Measurements from ENCODE around the gene CD209.

Gene CD209

DNA sequence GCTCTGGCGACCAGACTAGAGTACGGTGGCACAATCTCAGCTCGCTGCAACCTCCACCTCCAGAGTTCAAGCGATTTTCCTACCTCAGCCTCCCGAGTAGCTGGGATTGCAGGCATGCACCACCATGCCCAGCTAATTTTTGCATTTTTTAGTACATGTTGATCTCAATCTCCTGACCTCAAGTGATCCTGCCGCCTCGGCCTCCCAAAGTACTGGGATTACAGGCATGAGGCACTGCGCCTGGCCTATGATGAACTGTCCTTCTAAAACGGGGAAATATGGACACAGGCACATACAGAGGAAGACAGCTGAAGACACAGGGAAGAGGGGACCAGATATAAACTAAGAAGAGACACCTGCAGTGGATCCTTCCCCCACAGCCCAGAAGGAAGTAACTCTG, 28.4 kb upstream of the CD209 start:
- Histone ChIP-seq H4K20me1 (ENCODE audit: insufficient read depth) (no peaks in the 10 kb centered on the region), H2AFZ (ENCODE audit: low read depth) (no peak overlapping the region), H3K9ac (no peak overlapping the region), H3K36me3 (ENCODE audit: insufficient read depth) (no peaks in the 10 kb centered on the region), H3K4me3 (IDR thresholded peaks at IDR 0.05; ENCODE audit: insufficient read depth, low read depth, low read length) (no peak overlapping the region), H3K27me3 (ENCODE audit: insufficient read depth, low read depth) (peaks cover 78% of the 10 kb centered on the region), H3K79me2 (ENCODE audit: insufficient read depth, low read depth) (no peaks in the 10 kb centered on the region), H3K27ac (no peak overlapping the region), H3K4me2 (no peak overlapping the region), H3K4me1 (ENCODE audit: low read depth, poor library complexity, severe bottlenecking) (peaks cover 15% of the 10 kb centered on the region)
- TF ChIP-seq, protein P1, sequence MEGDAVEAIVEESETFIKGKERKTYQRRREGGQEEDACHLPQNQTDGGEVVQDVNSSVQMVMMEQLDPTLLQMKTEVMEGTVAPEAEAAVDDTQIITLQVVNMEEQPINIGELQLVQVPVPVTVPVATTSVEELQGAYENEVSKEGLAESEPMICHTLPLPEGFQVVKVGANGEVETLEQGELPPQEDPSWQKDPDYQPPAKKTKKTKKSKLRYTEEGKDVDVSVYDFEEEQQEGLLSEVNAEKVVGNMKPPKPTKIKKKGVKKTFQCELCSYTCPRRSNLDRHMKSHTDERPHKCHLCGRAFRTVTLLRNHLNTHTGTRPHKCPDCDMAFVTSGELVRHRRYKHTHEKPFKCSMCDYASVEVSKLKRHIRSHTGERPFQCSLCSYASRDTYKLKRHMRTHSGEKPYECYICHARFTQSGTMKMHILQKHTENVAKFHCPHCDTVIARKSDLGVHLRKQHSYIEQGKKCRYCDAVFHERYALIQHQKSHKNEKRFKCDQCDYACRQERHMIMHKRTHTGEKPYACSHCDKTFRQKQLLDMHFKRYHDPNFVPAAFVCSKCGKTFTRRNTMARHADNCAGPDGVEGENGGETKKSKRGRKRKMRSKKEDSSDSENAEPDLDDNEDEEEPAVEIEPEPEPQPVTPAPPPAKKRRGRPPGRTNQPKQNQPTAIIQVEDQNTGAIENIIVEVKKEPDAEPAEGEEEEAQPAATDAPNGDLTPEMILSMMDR (conservative IDR thresholded peaks at IDR 0.05; ENCODE audit: low read depth, low read length): no peak

DNA sequence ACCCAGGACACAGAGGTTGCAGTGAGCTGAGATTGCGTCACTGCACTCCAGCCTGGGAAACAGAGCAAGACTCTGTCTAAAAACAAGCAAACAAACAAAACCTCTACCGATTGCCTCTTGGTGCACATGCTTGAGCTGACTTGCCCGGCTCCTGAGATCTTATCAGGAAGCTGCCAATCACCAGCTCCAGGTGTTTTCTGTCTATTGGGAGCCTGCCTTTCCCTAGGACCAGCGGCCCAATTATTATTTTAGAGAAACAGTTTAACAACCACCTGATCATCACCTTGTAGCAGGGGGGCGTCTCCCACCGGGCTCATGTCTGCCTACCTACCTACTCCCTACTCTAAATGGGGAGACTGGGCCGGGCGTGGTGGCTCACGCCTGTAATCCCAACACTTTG, 26.5 kb upstream of the CD209 start:
- Histone ChIP-seq H3K4me3 (IDR thresholded peaks at IDR 0.05; ENCODE audit: insufficient read depth, low read depth, low read length) (no peak overlapping the region), H3K79me2 (ENCODE audit: insufficient read depth, low read depth) (no peaks in the 10 kb centered on the region), H3K36me3 (ENCODE audit: insufficient read depth) (no peaks in the 10 kb centered on the region), H3K9ac (no peak overlapping the region), H4K20me1 (ENCODE audit: insufficient read depth) (no peaks in the 10 kb centered on the region), H3K4me2 (no peak overlapping the region), H2AFZ (ENCODE audit: low read depth) (no peak overlapping the region), H3K27me3 (ENCODE audit: insufficient read depth, low read depth) (peaks cover 72% of the 10 kb centered on the region; the same call in 1 of the 2 replicates), H3K27ac (no peak overlapping the region), H3K4me1 (ENCODE audit: low read depth, poor library complexity, severe bottlenecking) (peaks cover 15% of the 10 kb centered on the region)
- TF ChIP-seq, protein P1 (conservative IDR thresholded peaks at IDR 0.05; ENCODE audit: low read depth, low read length): no peak

DNA sequence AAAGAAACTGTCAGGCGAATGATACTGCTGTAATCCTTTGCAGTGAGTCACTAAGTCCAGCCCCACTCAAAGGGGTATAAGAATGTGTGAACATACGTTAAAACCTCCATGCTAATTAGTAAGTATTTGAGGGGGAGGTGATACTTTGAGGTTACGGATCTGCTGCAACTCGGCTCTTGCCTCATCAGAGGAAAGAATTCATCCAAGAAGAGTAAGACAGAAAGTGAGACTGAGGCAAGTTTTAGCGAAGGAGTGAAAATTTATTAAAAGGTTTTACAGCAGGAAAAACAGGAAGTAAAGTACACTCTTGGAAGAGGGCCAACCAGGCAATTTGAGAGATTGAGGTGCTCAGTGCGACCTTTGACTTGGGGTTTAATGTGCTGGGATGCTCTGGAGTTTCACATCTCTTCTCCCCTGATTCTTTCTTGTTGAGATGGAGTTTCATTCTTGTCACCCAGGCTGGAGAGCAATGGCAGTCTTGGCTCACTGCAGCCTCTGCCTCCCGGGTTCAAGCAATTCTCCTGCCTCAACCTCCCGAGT, 25.5 kb upstream of the CD209 start:
- no peak overlapping the region for H2AFZ ChIP-seq (ENCODE audit: low read depth)
- H4K20me1 ChIP-seq (ENCODE audit: insufficient read depth): no peaks in the 10 kb centered on the region
- no peak overlapping the region for H3K9ac ChIP-seq
- peaks cover 15% of the 10 kb centered on the region for H3K4me1 ChIP-seq (ENCODE audit: low read depth, poor library complexity, severe bottlenecking)
- TF ChIP-seq, protein P1 (conservative IDR thresholded peaks at IDR 0.05; ENCODE audit: low read depth, low read length): no peak
- H3K4me2 ChIP-seq: no peak overlapping the region
- H3K79me2 ChIP-seq (ENCODE audit: insufficient read depth, low read depth): no peaks in the 10 kb centered on the region
- no peaks in the 10 kb centered on the region for H3K36me3 ChIP-seq (ENCODE audit: insufficient read depth)
- H3K4me3 ChIP-seq (IDR thresholded peaks at IDR 0.05; ENCODE audit: insufficient read depth, low read depth, low read length): no peak overlapping the region
- H3K27me3 ChIP-seq (ENCODE audit: insufficient read depth, low read depth): peaks cover 73% of the 10 kb centered on the region; the same call in 1 of the 2 replicates
- no peak overlapping the region for H3K27ac ChIP-seq

DNA sequence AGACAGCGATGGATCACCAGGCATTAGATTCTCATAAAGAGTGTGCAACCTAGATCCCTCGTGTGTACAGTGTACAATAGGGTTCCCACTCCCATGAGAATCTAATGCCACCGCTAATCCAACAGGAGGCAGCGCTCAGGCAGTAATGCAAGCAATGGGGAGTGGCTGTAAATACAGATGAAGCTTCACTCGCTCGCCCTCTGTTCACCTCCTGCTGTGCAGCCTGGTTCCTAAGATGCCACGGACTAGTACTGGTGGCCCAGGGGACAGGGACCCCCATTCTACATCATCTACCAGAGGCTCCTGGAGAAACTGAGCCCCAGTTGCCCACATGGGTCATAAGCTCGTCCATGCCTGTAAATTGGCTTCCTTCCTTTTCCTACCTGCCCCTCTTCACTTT, 23.7 kb upstream of the CD209 start:
- no peak overlapping the region for H3K4me2 ChIP-seq
- H3K27me3 ChIP-seq (ENCODE audit: insufficient read depth, low read depth): peaks cover 69% of the 10 kb centered on the region
- TF ChIP-seq, protein P1 (conservative IDR thresholded peaks at IDR 0.05; ENCODE audit: low read depth, low read length): no peak

More for the DNA sequence above, 23.7 kb upstream of the CD209 start:
- Histone ChIP-seq H3K36me3 (ENCODE audit: insufficient read depth) (no peaks in the 10 kb centered on the region), H3K79me2 (ENCODE audit: insufficient read depth, low read depth) (no peaks in the 10 kb centered on the region), H3K9ac (no peak overlapping the region), H3K4me1 (ENCODE audit: low read depth, poor library complexity, severe bottlenecking) (peaks cover 15% of the 10 kb centered on the region), H3K27ac (no peak overlapping the region), H2AFZ (ENCODE audit: low read depth) (no peak overlapping the region), H3K4me3 (IDR thresholded peaks at IDR 0.05; ENCODE audit: insufficient read depth, low read depth, low read length) (no peak overlapping the region), H4K20me1 (ENCODE audit: insufficient read depth) (no peaks in the 10 kb centered on the region)
